Neutrophil (primary cell): ENCODE measurements around the gene LENG8.

Experiments
- H3K27ac ChIP-seq: fragments of 200-600 bp; sonication (generic); 2 replicates; pipeline ENCODE4 v1.5.1; 2016; ENCODE audit warnings: mild to moderate bottlenecking, moderate library complexity
- H3K27me3 ChIP-seq: fragments of 200-600 bp; sonication (generic); 2 replicates; pipeline ENCODE4 v1.6.0; 2016; ENCODE audit warnings: mild to moderate bottlenecking
- H3K36me3 ChIP-seq: fragments of 200-600 bp; sonication (generic); 2 replicates; pipeline ENCODE4 v1.5.1; 2017
- H3K4me1 ChIP-seq, 2 experiments: fragments of 200-600 bp in 1 of 2; sonication (generic) in 1 of 2; 1 replicate in 1 of 2; 2 replicates in 1 of 2; pipeline versions ENCODE4 v1.5.1 to v1.6.1; 2013 to 2016; ENCODE audit warnings: low read depth in 1 of 2, low read length in 1 of 2, mild to moderate bottlenecking in 1 of 2, moderate library complexity in 1 of 2; ENCODE audit not compliant: control insufficient read depth in 1 of 2, insufficient read depth in 1 of 2
- H3K4me3 ChIP-seq, 2 experiments: fragments of 200-600 bp in 1 of 2; sonication (generic) in 1 of 2; 1 replicate in 1 of 2; 2 replicates in 1 of 2; pipeline ENCODE4 v1.5.1; 2013 to 2016; ENCODE audit warnings: low read depth in 1 of 2, low read length in 1 of 2, mild to moderate bottlenecking in 1 of 2, moderate library complexity in 1 of 2
- H3K9me3 ChIP-seq: fragments of 200-600 bp; sonication (generic); 2 replicates; pipeline ENCODE4 v1.5.1; 2016
- TF ChIP-seq, protein P1 (sequence below): fragments of 200-600 bp; sonication (generic); IDR thresholded peaks from 2 replicates; pipeline ENCODE4 v1.5.1; 2016; ENCODE audit warnings: antibody characterized with exemption

Gene LENG8

DNA sequence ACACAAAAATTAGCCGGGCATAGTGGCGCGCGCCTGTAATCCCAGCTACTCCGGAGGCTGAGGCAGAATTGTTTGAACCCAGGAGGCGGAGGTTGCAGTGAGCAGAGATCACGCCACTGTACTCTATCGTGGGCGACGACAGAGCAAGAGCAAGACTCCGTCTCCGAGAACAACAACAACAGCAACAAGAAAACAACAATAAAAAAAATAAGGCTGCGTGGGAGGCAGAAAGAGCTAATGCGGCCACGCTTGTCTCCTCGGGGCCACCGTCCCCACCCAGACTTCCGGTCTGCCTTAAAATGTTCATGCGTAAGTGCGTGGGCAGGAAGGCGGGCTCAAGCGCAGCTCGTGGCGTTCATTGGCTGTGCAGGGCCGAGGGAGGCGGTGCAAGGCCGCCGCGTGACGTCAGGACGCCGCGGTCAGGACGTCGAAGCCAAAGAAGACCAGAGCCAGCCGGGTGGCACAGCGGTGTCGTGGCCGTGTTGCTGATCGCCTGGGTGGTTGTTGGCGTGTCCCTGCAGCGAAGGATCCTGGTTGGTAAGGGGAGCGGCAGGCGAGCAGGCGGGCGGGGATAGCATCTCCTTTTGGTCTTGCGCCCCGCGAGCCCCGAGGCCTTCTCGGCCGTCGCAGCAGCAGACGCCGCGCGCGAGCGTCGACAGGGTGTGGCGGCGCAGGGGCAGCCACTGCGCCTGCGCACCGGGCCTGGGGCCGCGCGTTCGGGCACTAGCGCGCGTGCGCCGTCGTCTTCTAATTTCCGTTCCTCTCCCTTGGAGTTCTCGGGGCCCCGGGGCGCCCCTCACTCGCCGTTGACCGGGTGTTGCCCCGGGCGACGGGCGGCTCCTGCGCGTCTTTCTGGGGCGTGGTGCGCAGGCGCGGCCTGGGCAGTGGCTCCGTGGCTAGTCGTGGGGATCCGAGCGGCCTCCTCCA lies at the start of gene LENG8:
LENG8 (plus strand) TSS at position 426 of the 927 bp plus-strand sequence. CDS start 2,146 bp downstream, outside the sequence.
- Histone ChIP-seq H3K4me3 (peak within 1 kb of the TSS; percentile 66 to 91), H3K36me3 (peaks cover 43% of the 10 kb centered on the region), H3K27ac (peak within 1 kb of the TSS; percentile 97), H3K4me1 (peaks cover 31 to 33% of the 10 kb centered on the region in 2 experiments), H3K27me3 (no peaks in the 10 kb centered on the region), H3K9me3 (no peaks in the 10 kb centered on the region)
- TF ChIP-seq, protein P1, sequence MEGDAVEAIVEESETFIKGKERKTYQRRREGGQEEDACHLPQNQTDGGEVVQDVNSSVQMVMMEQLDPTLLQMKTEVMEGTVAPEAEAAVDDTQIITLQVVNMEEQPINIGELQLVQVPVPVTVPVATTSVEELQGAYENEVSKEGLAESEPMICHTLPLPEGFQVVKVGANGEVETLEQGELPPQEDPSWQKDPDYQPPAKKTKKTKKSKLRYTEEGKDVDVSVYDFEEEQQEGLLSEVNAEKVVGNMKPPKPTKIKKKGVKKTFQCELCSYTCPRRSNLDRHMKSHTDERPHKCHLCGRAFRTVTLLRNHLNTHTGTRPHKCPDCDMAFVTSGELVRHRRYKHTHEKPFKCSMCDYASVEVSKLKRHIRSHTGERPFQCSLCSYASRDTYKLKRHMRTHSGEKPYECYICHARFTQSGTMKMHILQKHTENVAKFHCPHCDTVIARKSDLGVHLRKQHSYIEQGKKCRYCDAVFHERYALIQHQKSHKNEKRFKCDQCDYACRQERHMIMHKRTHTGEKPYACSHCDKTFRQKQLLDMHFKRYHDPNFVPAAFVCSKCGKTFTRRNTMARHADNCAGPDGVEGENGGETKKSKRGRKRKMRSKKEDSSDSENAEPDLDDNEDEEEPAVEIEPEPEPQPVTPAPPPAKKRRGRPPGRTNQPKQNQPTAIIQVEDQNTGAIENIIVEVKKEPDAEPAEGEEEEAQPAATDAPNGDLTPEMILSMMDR = peak; percentile 30

DNA sequence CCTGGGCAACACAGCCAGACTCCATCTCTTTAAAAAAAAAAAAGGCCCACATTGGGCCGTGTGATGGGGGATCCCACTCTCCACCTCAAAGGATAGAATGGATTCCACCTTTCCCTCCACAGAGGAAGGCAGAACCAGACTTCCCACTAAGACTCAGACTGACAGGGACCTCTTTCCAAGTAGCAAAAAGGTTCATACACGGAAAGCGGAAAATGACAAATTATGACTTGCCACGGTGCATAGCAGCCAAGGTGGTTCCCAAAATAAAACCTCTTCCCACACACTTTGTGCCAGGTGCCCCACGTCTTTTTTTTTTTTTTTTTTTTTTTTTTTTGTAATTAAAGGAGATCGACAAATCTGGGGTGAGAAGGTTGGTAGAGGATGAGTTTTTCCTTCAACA lies 48.1 kb upstream of the LENG8 start:
- Histone ChIP-seq H3K27ac (no peak overlapping the region), H3K4me3 (no peak overlapping the region), H3K27me3 (peaks cover 9% of the 10 kb centered on the region), H3K9me3 (no peaks in the 10 kb centered on the region), H3K36me3 (no peaks in the 10 kb centered on the region), H3K4me1 (no peaks in the 10 kb centered on the region)
- TF ChIP-seq, protein P1 = no peak

DNA sequence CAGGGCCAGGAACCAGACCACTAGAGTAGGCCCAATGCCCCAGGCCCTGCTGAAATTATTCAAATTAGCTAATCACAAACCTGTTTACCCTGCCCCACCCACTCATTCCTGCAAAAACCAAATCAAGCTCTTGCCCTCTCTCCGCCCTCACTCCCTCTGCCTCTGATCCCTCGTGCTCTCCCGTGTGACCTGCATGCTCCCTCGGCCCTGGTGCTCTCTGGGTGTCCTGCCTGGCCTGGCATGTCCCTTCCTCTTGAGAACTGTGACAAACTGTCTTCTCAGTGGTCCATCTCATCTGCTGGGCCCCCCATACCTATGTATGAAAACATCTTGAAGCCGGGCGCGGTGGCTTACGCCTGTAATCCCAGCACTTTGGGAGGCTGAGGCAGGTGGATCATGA lies 45.9 kb upstream of the LENG8 start:
- Histone ChIP-seq H3K4me1 (no peaks in the 10 kb centered on the region), H3K4me3 (no peak overlapping the region), H3K9me3 (no peaks in the 10 kb centered on the region), H3K27ac (no peak overlapping the region), H3K27me3 (peaks cover 11% of the 10 kb centered on the region), H3K36me3 (no peaks in the 10 kb centered on the region)
- TF ChIP-seq, protein P1 = no peak

DNA sequence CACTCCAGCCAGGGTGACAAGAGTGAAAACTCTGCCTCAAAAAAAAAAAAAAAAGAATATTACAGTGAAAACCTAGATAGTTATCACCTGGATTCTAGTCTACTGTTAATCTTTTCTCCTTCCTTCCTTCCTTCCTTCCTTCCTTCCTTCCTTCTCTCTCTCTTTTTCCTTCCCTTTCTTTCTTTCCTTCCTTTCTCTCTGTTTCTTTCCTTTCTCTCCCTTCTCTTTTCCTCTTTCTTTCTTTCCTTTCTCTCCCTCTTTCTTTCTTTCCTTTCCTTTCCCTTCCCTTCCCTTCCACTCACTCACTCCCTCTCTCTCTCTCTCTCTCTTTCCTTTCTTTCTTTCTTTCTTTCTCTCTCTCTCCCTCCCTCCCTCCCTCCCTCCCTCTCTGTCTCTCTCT lies 43.4 kb upstream of the LENG8 start:
- H3K4me1 ChIP-seq = no peaks in the 10 kb centered on the region
- peaks cover 14% of the 10 kb centered on the region for H3K27me3 ChIP-seq
- TF ChIP-seq, protein P1 = no peak
- H3K4me3 ChIP-seq = no peak overlapping the region
- no peaks in the 10 kb centered on the region for H3K36me3 ChIP-seq
- H3K27ac ChIP-seq = no peak overlapping the region
- no peaks in the 10 kb centered on the region for H3K9me3 ChIP-seq

DNA sequence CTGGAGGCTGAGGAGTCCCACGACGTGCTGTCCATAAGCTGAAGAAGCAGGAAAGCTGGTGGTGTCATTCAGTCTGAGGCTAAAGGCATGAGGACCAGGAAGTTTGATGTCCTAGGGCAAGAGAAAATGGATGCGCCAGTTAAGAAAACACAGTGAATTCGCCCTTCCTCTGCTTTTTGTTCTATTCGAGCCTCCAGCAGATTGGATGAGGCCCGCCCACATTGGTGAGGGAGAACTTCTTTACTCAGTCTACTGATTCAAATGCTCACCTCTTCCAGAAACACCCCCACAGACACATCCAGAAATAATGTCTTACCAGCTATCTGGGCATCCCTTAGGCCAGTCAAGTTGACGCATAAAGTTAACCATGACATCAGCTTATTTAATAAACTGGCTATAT lies 41.2 kb upstream of the LENG8 start:
- Histone ChIP-seq H3K4me3 (no peak overlapping the region), H3K9me3 (no peaks in the 10 kb centered on the region), H3K4me1 (no peaks in the 10 kb centered on the region), H3K27ac (no peak overlapping the region), H3K27me3 (peaks cover 25% of the 10 kb centered on the region), H3K36me3 (no peaks in the 10 kb centered on the region)
- TF ChIP-seq, protein P1 = no peak
